K562 (cell line): Measurements from ENCODE around the gene BAHD1. TPM values are rescaled to one million over a fixed set of nuclear protein-coding genes. Genes with fewer than 3 reads are reported as not detected.

Source experiments
- ATF2 ChIP-seq: sonication (generic); formaldehyde crosslinking; IDR thresholded peaks from 2 replicates; pipeline ENCODE4 v1.8.1; 2022; ENCODE audit warnings: missing genetic modification reagents
- CBX3 ChIP-seq, 2 experiments: IDR thresholded peaks; 1 replicate in 1 of 2; 2 replicates in 1 of 2; pipeline ENCODE4 v1.6.1; 2012; ENCODE audit warnings: inconsistent platforms in 2 of 2, low read length in 2 of 2, borderline replicate concordance in 1 of 2, control low read depth in 1 of 2
- CBX8 ChIP-seq: fragments of 200-600 bp; sonication (generic); IDR thresholded peaks from 2 replicates; pipeline ENCODE4 v1.6.1; 2012; ENCODE audit warnings: borderline replicate concordance, mixed run types, low read depth, mild to moderate bottlenecking, moderate library complexity, mixed read lengths, low read length, control low read depth, inconsistent platforms; ENCODE audit not compliant: poor library complexity, severe bottlenecking; ENCODE audit errors: extremely low read depth
- CHD4 ChIP-seq: fragments of 200-600 bp; sonication (generic); IDR thresholded peaks from 3 replicates; pipeline ENCODE4 v1.6.1; 2012; ENCODE audit warnings: low read depth, mild to moderate bottlenecking, mixed read lengths, low read length, inconsistent platforms; ENCODE audit not compliant: insufficient read depth, insufficient replicate concordance, poor library complexity, severe bottlenecking
- KDM5B ChIP-seq: fragments of 200-600 bp; sonication (generic); IDR thresholded peaks from 2 replicates; pipeline ENCODE4 v1.6.1; 2012; ENCODE audit warnings: low read depth, mild to moderate bottlenecking, moderate library complexity, low read length, control low read depth, inconsistent platforms; ENCODE audit not compliant: insufficient replicate concordance
- MCM5 ChIP-seq: fragments of 450-650 bp; IDR thresholded peaks from 2 replicates; pipeline ENCODE4 v1.6.1; 2016; ENCODE audit warnings: low read depth
- SAFB2 ChIP-seq: fragments of 200-400 bp; formaldehyde crosslinking; IDR thresholded peaks from 2 replicates; pipeline ENCODE4 v1.6.1; 2018; ENCODE audit warnings: borderline replicate concordance, low read length, low read depth, moderate library complexity; ENCODE audit not compliant: severe bottlenecking
- SRSF1 ChIP-seq: fragments of 200-400 bp; formaldehyde crosslinking; IDR thresholded peaks from 2 replicates; pipeline ENCODE4 v1.6.1; 2017; ENCODE audit warnings: mild to moderate bottlenecking, low read depth, low read length, moderate library complexity
- TARDBP ChIP-seq: fragments of 450-650 bp; IDR thresholded peaks from 2 replicates; pipeline ENCODE4 v1.6.1; 2016
- TCF3 ChIP-seq: sonication (generic); formaldehyde crosslinking; IDR thresholded peaks from 2 replicates; pipeline ENCODE4 v1.4.0; 2020; ENCODE audit warnings: mild to moderate bottlenecking, missing genetic modification reagents
- USF2 ChIP-seq: sonication (generic); formaldehyde crosslinking; IDR thresholded peaks from 2 replicates; pipeline ENCODE4 v1.5.0; 2020; ENCODE audit warnings: missing genetic modification reagents
- ZBTB40 ChIP-seq, 2 experiments: fragments of 450-650 bp in 1 of 2; sonication (generic) in 1 of 2; formaldehyde crosslinking in 1 of 2; IDR thresholded peaks; 2 replicates each; pipeline versions ENCODE4 v1.7.1 to v1.9.0; 2016 to 2022; ENCODE audit warnings: inconsistent platforms in 1 of 2, mild to moderate bottlenecking in 1 of 2, missing genetic modification reagents in 1 of 2
- ZNF184 ChIP-seq: sonication (generic); formaldehyde crosslinking; IDR thresholded peaks from 2 replicates; pipeline ENCODE4 v1.5.0; 2020; ENCODE audit warnings: missing genetic modification reagents
- ZNF431 ChIP-seq: sonication (generic); formaldehyde crosslinking; IDR thresholded peaks from 2 replicates; pipeline ENCODE4 v1.8.0; 2022; ENCODE audit warnings: mild to moderate bottlenecking, missing genetic modification reagents
- polyA plus RNA-seq, 8 experiments: library from polyadenylated mRNA; depleted of rRNA in 4 of 8; stranded (reverse) in 5 of 8; unstranded in 3 of 8; fragments of >200 nt; fragmentation: Nextera tagmentation in 2 of 8; fragmentation: Illumina TruSeq in 1 of 8; extraction: Ambion mirVana in 2 of 8; extraction: Trizol in 1 of 8; gene quantifications; 2 replicates each; pipeline versions ENCODE4 v1.2.1 to v1.2.3, GENCODE V29; 2011 to 2014; ENCODE audit warnings: inconsistent platforms in 1 of 8, missing spikeins in 1 of 8
- total RNA-seq, 7 experiments: library from RNA; depleted of rRNA in 6 of 7; stranded (reverse); fragments of >200 nt in 6 of 7; fragmentation: Illumina TruSeq in 2 of 7; extraction: Trizol in 2 of 7; gene quantifications; 2 replicates each; pipeline versions ENCODE4 v1.2.1 to v1.2.3, GENCODE V29; 2011 to 2021; ENCODE audit warnings: low replicate concordance in 1 of 7

BAHD1 gene
- total and polyA plus RNA-seq, 9 of the 15 experiments (the other 6 are each of a cell fraction or from before 2014, with no cell fraction given), result 0.55 to 38.5 (median 11.5) TPM

GRCh38 chr15:40471105-40471807 is 30.5 kb downstream of the BAHD1 start (continued):
- TF ChIP-seq ZBTB40 (IDR thresholded peaks at IDR 0.05), result no peak
- TF ChIP-seq ZBTB40 (CRISPR knock-in tag; IDR thresholded peaks at IDR 0.05), result no peak
- TF ChIP-seq CHD4, result no peak
- no peak for TF ChIP-seq ZNF184
- TF ChIP-seq CBX8, result no peak
- TF ChIP-seq USF2 (CRISPR knock-in tag), result no peak
- TF ChIP-seq ZNF431 (CRISPR knock-in tag), result peak; percentile 37; the same call in 1 of the 2 replicates
- no peak for TF ChIP-seq SAFB2
- TF ChIP-seq SRSF1, result no peak
- TF ChIP-seq KDM5B, result peak; percentile 69
- TF ChIP-seq TARDBP, result 0 out of 2 replicates have a peak, but pooled peaks have one; percentile 21
- no peak for TF ChIP-seq CBX3 (IDR thresholded peaks at IDR 0.05; ENCODE audit: borderline replicate concordance in 1 of 2, low read length in 2 of 2)
- no peak for TF ChIP-seq MCM5
- TF ChIP-seq ATF2 (CRISPR knock-in tag), result no peak
- TF ChIP-seq TCF3 (CRISPR knock-in tag), result no peak
